Measurements from ENCODE around the gene SNTB2. TPM values are rescaled to one million over a fixed set of nuclear protein-coding genes. Genes with fewer than 3 reads are reported as not detected.

Gene SNTB2
- polyA plus RNA-seq, 1 experiment, result 62.6 TPM

DNA sequence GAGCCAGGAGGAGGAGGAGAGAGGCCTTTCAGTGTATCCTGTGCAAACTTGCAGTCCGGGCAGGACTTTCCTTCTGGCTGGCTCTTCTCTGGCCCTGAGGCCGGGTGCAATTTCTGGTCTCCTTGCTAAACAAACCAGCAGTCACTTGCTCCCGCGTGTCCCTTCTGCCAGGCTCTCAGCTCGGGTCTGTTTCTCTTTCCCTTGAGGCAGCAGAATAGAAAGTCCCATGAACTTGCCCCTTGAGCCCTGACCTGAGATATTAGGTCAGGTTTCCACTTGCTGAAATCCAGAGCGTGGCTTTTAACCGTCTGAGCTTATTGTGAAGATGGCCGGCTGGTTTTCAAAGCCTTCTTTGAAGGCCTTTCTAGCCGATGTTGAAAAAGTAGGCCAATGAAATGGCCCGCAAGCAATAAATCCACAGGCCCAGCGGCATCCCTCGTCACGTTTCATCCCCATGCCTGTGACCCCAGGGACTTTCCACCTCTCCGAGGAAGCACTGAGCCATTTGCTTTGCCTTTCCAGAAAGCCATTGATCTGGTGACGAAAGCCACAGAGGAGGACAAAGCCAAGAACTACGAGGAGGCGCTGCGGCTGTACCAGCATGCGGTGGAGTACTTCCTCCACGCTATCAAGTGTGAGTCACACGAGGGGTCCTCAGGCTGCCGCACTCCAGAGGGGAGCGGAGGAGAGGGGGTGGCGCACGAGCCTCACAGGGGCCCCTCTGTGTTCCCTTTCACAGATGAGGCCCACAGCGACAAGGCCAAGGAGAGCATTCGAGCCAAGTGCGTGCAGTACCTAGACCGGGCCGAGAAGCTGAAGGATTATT, 128.7 kb downstream of the SNTB2 start:
- TF ChIP-seq, protein P1, sequence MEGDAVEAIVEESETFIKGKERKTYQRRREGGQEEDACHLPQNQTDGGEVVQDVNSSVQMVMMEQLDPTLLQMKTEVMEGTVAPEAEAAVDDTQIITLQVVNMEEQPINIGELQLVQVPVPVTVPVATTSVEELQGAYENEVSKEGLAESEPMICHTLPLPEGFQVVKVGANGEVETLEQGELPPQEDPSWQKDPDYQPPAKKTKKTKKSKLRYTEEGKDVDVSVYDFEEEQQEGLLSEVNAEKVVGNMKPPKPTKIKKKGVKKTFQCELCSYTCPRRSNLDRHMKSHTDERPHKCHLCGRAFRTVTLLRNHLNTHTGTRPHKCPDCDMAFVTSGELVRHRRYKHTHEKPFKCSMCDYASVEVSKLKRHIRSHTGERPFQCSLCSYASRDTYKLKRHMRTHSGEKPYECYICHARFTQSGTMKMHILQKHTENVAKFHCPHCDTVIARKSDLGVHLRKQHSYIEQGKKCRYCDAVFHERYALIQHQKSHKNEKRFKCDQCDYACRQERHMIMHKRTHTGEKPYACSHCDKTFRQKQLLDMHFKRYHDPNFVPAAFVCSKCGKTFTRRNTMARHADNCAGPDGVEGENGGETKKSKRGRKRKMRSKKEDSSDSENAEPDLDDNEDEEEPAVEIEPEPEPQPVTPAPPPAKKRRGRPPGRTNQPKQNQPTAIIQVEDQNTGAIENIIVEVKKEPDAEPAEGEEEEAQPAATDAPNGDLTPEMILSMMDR (IDR thresholded peaks at IDR 0.05; ENCODE audit: low read depth, low read length), result no peak
- Histone ChIP-seq H3K9me3 (ENCODE audit: control insufficient read depth, insufficient read depth, low read length) (no peaks in the 10 kb centered on the region; the same call in 1 of the 2 replicates), H3K4me3 (ENCODE audit: low read depth, low read length) (no peak overlapping the region), H3K27ac (ENCODE audit: low read depth, low read length) (no peak overlapping the region), H3K27me3 (ENCODE audit: control insufficient read depth, insufficient read depth, low read length) (no peaks in the 10 kb centered on the region)
- ChIA-PET CTCF (interaction anchor here (0.6 to 1.3 kb wide), 2 partner anchors 63 to 165 kb away, joined by 3 to 5 read pairs; no protein-coding TSS in a partner anchor), POLR2A (no interaction called here)
- no peak for DNase-seq (ENCODE audit: low read depth, low spot score)

DNA sequence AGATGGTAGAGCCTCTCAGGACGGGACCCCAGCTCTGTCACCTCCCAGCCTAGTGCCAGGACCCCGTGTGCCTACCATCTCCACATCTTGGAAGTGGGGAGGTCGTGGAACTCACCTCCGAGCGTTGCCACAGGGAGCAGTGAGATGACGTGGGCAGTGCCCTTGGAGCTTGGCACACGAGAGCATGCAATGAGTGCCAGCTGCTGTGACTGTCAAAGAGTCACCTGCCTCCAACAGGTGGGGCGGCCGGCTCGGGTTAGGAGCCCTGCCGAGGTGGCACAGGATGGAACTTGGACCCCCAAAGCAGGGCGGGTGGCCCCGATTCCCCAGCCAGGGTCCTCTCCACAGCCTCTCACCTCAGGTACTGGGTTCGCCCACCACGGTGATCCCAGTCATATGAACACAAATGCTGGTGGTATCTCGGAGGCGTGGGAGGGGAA, 129.7 kb downstream of the SNTB2 start:
- no peaks in the 10 kb centered on the region for H3K27me3 ChIP-seq (ENCODE audit: control insufficient read depth, insufficient read depth, low read length)
- CTCF ChIA-PET, result interaction anchor here (0.6 kb wide), 1 partner anchor 64 kb away, joined by 5 read pairs; no protein-coding TSS in a partner anchor
- no peak for DNase-seq (ENCODE audit: low read depth, low spot score)
- no peaks in the 10 kb centered on the region; the same call in 1 of the 2 replicates for H3K9me3 ChIP-seq (ENCODE audit: control insufficient read depth, insufficient read depth, low read length)
- TF ChIP-seq, protein P1 (IDR thresholded peaks at IDR 0.05; ENCODE audit: low read depth, low read length), result no peak
- POLR2A ChIA-PET, result interaction anchor here (0.8 kb wide), 1 partner anchor 13 kb away, joined by 3 read pairs; no protein-coding TSS in a partner anchor
- no peak overlapping the region for H3K27ac ChIP-seq (ENCODE audit: low read depth, low read length)
- H3K4me3 ChIP-seq (ENCODE audit: low read depth, low read length), result no peak overlapping the region

DNA sequence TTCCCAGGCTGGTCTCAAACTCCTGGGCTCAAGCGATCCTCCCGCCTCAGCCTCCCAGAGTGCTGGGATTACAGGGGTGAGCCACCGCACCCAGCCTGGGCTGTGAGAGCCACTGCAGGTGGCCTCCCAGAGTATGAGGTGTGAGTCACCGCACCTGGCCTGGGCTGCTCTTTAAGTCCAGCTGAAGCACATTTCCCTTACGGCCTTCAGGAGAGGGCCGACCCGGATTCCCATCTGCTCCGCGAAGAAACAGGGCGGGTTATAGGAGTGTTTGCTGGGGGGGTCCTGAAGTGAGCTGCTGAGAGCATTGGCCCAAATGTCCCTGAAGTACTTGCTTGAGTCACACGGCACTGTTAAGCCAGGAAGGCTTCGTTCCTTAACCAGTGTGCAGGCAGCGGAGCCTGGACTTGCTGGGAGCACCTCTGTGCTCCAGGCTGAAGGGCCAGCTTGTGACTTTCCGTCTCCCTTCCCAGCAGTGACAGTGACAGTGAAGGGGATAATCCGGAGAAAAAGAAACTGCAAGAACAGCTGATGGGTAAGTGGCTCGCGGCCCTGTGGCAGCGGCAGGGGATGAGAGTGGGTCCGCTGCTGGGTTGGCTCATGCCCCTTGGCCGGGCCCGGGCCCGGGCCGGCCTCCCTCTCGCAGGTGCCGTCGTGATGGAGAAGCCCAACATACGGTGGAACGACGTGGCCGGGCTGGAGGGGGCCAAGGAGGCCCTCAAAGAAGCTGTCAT, 131.4 kb downstream of the SNTB2 start:
- POLR2A ChIA-PET, result no interaction called here
- Histone ChIP-seq H3K27me3 (ENCODE audit: control insufficient read depth, insufficient read depth, low read length) (no peaks in the 10 kb centered on the region), H3K4me3 (ENCODE audit: low read depth, low read length) (no peak overlapping the region), H3K9me3 (ENCODE audit: control insufficient read depth, insufficient read depth, low read length) (no peaks in the 10 kb centered on the region; the same call in 1 of the 2 replicates), H3K27ac (ENCODE audit: low read depth, low read length) (no peak overlapping the region)
- CTCF ChIA-PET, result no interaction called here
- TF ChIP-seq, protein P1 (IDR thresholded peaks at IDR 0.05; ENCODE audit: low read depth, low read length), result no peak
- DNase-seq (ENCODE audit: low read depth, low spot score), result no peak

DNA sequence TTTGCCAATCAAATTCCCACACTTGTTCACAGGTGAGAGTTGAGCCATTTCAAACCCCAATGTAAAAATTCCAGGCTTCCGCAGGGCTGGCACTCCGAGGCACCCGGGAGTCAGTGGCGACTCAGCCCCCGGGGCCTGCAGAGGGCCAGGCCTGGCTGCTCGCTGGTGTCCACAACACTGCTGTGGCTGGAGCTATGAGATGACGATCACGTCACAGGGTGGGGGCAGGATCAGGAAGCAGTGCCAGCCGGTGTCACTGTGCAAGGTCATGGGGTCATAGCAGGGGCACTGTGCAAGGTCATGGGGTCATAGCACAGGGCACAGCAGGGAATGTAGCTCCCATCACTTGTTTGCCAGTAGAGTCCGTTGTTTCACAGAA, 131.9 kb downstream of the SNTB2 start:
- Histone ChIP-seq H3K27ac (ENCODE audit: low read depth, low read length) (no peak overlapping the region), H3K9me3 (ENCODE audit: control insufficient read depth, insufficient read depth, low read length) (no peaks in the 10 kb centered on the region; the same call in 1 of the 2 replicates), H3K4me3 (ENCODE audit: low read depth, low read length) (no peak overlapping the region), H3K27me3 (ENCODE audit: control insufficient read depth, insufficient read depth, low read length) (no peaks in the 10 kb centered on the region)
- TF ChIP-seq, protein P1 (IDR thresholded peaks at IDR 0.05; ENCODE audit: low read depth, low read length), result no peak
- ChIA-PET POLR2A (no interaction called here), CTCF (no interaction called here)
- DNase-seq (ENCODE audit: low read depth, low spot score), result no peak

DNA sequence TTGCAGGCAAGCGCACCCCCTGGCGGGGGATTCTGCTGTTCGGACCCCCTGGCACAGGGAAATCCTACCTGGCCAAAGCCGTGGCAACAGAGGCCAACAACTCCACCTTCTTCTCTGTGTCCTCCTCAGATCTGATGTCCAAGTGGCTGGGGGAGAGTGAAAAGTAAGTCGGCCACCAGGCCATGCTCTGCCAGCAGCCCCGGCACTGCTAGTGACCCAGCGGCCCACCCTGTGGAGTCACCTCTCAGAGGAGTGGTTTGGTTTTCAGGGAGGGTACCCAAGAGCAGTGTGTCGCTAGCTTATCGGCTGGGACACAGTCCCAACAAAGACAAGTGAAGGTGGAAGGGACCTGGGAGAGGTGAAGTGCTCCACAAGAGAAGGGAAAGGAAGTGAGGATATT, 132.4 kb downstream of the SNTB2 start:
- POLR2A ChIA-PET, result no interaction called here
- CTCF ChIA-PET, result no interaction called here
- Histone ChIP-seq H3K4me3 (ENCODE audit: low read depth, low read length) (no peak overlapping the region), H3K27me3 (ENCODE audit: control insufficient read depth, insufficient read depth, low read length) (no peaks in the 10 kb centered on the region), H3K27ac (ENCODE audit: low read depth, low read length) (no peak overlapping the region), H3K9me3 (ENCODE audit: control insufficient read depth, insufficient read depth, low read length) (no peaks in the 10 kb centered on the region; the same call in 1 of the 2 replicates)
- DNase-seq (ENCODE audit: low read depth, low spot score), result no peak
- TF ChIP-seq, protein P1 (IDR thresholded peaks at IDR 0.05; ENCODE audit: low read depth, low read length), result no peak

All from AG04450 (cell line).